Activated T-cell treated with anti-CD3 and anti-CD28 coated beads, Interleukin-2, amount 50 U/mL, for 48 hours (primary cell): ENCODE data around the gene KAZN.
"Not testable (repeated sequence)": the region's sequence is repeated elsewhere in the genome, so short reads cannot be mapped to it uniquely, and the experiment has no call there.

Source experiments
- DNase-seq, 2 experiments: peaks; one replicate each; pipeline ENCODE4 v3.0.0-alpha.2; 2020

Gene KAZN

GRCh38 chr1:14598498-14599182 lies at the start of gene KAZN:
Gene KAZN, plus strand, starts transcription at chr1:14598685.
- DNase-seq: no peak

GRCh38 chr1:14549897-14550620 lies 48.4 kb upstream of the KAZN start:
- no peak for DNase-seq

- DNase-seq: no peak
Measured at GRCh38 chr1:14551386-14551785, 47.1 kb upstream of the KAZN start.

- no peak for DNase-seq
Measured at GRCh38 chr1:14552246-14552965, 46.1 kb upstream of the KAZN start.

DNA sequence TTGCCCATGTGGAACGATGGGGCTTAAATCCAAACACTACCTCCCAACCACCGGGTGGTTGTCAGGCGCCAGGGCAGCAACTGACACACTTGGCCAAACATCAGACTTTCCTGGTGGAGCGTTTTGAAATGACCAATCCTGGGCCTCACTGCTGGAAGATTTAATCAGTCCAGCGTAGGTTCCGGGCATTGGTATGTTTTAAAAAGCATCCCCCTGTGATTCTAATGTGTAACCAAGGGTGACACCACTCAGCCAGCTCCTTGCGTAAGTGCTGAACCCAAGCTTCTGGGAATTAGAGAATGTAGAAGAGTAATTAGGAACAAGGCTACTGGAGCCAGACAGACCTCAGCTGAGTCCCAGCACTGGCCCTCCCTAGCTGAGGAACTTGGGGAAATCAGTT lies 44.8 kb upstream of the KAZN start:
- DNase-seq: no peak

- DNase-seq: no peak
Measured at GRCh38 chr1:14555091-14555490, 43.4 kb upstream of the KAZN start.

GRCh38 chr1:14561014-14561693 lies 37.3 kb upstream of the KAZN start:
- DNase-seq: no peak

- DNase-seq: no peak
Measured at GRCh38 chr1:14565090-14565489, 33.4 kb upstream of the KAZN start.

- DNase-seq: no peak
Measured at GRCh38 chr1:14567056-14567455, 31.4 kb upstream of the KAZN start.

DNA sequence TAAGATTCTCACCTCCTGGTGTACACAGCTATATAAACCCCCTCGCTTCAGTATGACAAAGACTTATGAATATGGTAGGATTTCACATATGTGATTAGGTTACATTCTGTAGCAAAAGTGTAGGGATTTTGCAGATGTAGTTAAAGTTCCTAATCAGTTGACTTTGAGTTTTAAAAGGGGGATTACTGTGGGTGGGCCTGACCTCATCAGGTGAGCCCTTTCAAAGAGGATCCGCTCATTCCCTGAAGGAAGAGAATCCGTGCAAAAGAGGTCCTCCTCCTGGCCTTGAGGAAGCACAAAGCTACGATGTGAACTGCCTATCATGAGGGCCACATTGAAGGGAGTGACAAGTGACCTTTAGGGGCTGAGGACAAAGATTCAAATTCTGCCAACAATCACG lies 30.6 kb upstream of the KAZN start:
- DNase-seq: no peak

DNA sequence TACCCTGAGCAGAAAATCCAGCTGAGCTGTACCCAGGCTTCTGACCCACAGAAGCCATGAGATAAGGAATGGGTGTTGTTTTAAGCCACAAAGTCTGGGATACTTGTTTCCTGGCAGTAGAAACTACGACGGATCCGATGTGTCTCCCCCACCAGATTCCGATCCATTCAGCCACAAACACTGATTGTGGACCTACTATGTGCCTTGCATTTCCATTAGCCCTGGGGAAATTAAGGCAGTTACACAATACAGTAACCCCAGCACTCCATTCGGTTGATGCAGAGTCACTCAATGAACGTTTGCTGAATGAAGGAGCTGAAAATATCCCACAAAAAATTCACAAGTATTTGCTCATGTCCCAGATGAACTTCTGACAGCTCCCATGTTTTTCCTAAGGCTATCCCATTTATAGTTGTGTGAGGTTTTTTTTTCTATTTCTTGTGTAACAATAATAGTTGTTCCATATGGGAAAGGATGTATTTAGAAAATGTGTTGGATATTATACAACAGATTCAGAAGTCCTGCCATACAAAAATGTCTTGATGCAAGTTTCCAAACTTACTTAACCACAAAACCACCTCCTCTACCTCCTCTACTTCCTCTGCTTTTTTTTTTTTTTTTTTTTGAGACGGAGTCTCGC lies 29.6 kb upstream of the KAZN start:
- DNase-seq: no peak

DNA sequence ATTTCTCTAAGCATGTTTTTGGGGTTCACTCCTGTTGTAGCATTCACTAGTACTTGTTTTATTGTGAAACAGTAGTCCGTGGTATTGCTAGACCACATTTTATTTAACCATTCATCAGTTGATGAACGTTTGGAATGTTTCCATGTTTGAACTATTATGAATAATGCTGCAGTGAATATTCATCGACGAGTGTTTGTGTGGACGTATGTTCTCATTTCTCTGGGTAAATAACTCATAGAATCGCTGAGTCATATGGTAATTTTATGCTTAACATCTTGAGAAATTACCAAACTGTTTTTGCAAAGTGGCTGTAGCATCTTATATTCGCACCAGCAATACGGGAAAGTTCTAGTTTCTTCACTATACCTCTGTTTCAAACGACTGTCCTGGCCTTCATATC lies 28.0 kb upstream of the KAZN start:
- DNase-seq: no peak

DNA sequence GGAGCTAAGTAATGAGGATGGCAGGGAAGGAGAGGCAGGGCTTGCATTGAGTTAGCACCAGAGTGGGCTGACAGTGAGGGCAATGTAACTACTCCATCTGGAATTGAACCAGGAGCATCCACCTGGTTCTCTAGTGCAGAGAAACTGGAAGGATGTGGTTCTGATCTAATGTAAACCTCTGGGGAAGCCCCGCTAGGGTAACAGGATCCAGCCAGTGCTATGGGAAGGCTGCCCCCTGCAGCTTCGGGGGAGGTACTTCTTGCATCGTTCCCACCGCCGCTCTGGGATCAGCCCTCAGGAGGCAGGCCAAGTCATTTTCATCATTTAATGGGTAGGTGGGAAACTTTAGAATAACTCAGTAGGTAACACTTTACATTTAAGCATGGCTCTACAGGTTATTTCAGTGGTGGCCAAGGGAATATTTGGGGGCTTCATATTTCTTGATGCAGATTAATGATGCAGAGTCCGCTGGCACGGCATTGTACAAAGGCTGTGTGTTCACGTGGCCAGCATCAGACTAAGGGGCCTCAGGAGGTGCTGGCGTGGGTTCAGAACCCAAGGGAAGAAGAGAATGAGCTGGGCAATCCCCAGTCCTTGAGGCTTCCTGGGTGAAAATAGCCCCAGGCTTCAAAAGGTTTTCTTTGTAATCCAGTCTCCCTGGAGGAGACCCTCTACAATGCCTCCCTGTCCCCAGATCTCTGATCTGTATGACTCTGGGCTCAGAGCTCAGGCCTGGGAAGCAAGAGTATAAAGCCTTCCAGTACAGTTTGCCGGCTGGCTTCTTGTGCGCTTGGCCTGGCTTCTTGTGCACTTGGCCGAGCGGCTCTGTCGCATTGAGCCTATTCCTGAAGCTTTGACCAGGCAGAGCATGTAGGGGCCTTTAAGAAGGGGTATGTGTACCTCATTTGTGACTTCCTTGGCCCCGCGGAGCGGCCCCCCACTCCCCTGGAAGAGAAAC lies 26.4 kb upstream of the KAZN start:
- DNase-seq: no peak

DNA sequence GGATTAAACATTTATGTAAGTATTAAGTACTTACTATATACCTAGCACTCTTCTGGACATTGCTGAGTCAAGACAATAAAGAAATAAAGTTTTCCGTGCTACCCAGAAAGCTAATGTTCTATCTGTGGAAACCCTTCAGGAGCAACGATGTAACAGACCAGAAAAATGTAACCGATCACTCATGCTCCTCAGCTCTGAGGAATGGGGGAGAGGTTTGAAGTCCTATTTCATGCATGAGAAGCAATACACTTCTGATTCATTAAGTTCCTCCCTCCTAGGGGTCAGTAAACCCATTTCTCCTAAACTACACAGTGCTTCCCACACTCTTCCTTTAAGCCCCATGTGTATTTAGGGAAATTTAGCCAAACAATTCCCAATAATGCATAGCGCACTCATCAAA lies 25.6 kb upstream of the KAZN start:
- no peak for DNase-seq

GRCh38 chr1:14576155-14576554 lies 22.3 kb upstream of the KAZN start:
- DNase-seq: no peak

GRCh38 chr1:14577261-14577660 lies 21.2 kb upstream of the KAZN start:
- DNase-seq: no peak

- no peak for DNase-seq
Measured at GRCh38 chr1:14578156-14578555, 20.3 kb upstream of the KAZN start.

DNA sequence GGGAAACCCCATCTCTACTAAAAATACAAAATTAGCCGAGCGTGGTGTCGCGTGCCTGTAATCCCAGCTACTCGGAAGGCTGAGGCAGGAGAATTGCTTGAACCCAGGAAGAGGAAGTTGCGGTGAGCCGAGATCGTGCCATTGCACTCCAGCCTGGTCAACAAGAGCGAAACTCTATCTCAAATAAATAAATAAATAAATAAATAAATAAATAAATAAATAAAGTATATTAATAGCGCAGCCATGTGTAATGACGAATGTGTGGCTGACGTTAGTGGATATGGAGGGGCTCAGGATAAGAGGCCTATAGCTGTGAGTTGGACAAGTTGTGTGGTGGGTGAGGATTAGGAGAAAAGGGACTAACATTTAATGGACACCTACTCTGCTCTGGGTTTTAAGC lies 18.2 kb upstream of the KAZN start:
- DNase-seq: not testable (repeated sequence)

DNA sequence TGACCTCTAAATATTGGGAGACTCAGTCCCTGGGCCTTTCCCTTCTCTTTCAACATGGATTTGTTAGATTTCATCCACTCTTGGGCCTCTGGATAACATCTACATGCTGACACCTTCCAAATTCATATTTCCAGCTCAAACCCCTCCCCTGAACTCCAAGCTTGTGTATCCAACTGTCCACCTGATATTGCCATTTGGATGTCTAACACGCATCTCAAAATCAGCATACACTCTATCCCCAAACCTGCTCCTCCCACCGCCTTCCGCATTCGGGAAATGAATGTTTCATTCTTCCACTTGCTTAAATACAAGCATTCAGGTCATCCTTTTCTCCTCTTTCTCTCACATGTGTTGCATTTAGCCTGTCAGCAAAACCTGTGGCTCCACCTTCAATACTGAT lies 17.5 kb upstream of the KAZN start:
- DNase-seq: no peak

DNA sequence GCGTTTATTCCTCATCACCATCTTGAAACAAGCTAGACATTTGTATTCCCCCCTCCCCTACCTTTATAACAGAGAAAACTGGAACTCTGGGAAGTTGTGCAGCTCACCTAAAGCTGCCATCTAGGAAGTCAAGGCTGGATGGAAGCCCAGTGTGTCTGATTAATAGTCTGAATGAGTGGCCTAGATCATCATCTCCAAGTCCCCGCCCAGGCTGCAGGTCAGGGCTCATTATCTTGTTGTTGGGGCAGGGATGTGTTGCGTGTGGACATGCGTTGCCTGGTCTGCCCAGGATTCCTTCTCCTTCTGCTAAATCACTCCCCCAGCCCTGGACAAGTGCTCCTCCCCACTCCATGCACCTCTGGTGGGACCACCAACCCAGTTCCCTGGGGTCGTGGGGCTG lies 14.7 kb upstream of the KAZN start:
- no peak for DNase-seq

GRCh38 chr1:14585728-14586127 lies 12.8 kb upstream of the KAZN start:
- no peak for DNase-seq
